Gastroesophageal sphincter (tissue), 4 donors: Measurements from ENCODE around the gene TMEM115. TPM values are rescaled to one million over a fixed set of nuclear protein-coding genes. Genes with fewer than 3 reads are reported as not detected.

ENCODE experiments used
- ATAC-seq: fragments of 150-250 bp; one replicate; pipeline ENCODE4 v1.9.1; 2016; ENCODE audit warnings: mild to moderate bottlenecking, moderate library complexity
- H3K27ac ChIP-seq, 4 donors: fragments of 200-600 bp; sonication (generic) in 3 of 4; 1 replicate in 3 of 4; 2 replicates in 1 of 4; pipeline ENCODE4 v1.5.1; 2016 to 2019
- H3K27me3 ChIP-seq: fragments of 200-600 bp; sonication (generic); one replicate; pipeline ENCODE4 v1.5.1; 2019
- H3K36me3 ChIP-seq, 2 donors: fragments of 200-600 bp; sonication (generic); one replicate each; pipeline ENCODE4 v1.5.1; 2019; ENCODE audit warnings: control low read depth in 1 of 2
- H3K4me1 ChIP-seq, 3 donors: fragments of 200-600 bp; sonication (generic); 1 replicate in 2 of 3; 2 replicates in 1 of 3; pipeline ENCODE4 v1.5.1; 2016 to 2019; ENCODE audit warnings: control low read depth in 2 of 3
- H3K4me3 ChIP-seq, 2 donors: fragments of 200-600 bp; sonication (generic); one replicate each; pipeline ENCODE4 v1.5.1; 2019; ENCODE audit warnings: mild to moderate bottlenecking in 1 of 2, moderate library complexity in 1 of 2
- H3K9me3 ChIP-seq, 3 donors: fragments of 200-600 bp; sonication (generic); one replicate each; pipeline ENCODE4 v1.5.1; 2017 to 2019; ENCODE audit warnings: control low read depth in 2 of 3
- EP300 ChIP-seq: sonication (generic); formaldehyde crosslinking; IDR thresholded peaks from one replicate; pipeline ENCODE4 v1.6.1; 2017; ENCODE audit warnings: antibody characterized with exemption, mild to moderate bottlenecking
- POLR2A ChIP-seq, 2 donors: fragments of 450-650 bp; IDR thresholded peaks; one replicate each; pipeline ENCODE4 v1.6.1; 2017; ENCODE audit warnings: antibody characterized with exemption in 2 of 2, mild to moderate bottlenecking in 2 of 2, moderate library complexity in 1 of 2
- POLR2AphosphoS5 ChIP-seq: sonication (generic); formaldehyde crosslinking; IDR thresholded peaks from one replicate; pipeline ENCODE4 v1.6.1; 2017; ENCODE audit warnings: antibody characterized with exemption
- WGBS, 2 donors: methylation state at CpG; one replicate each; pipeline ENCODE4 v1.1.5; 2018; ENCODE audit warnings: low coverage in 1 of 2; 5-methylcytosine and 5-hydroxymethylcytosine counted together
- total RNA-seq, 4 donors: library from RNA; depleted of rRNA; stranded (reverse); fragments of >200 nt; gene quantifications; one replicate each; pipeline ENCODE4 v1.1.0, GENCODE V29; 2016
- TF ChIP-seq, protein P1 (sequence below), 4 experiments: fragments of 200-600 bp in 2 of 4; fragments of 450-650 bp in 2 of 4; sonication (generic) in 1 of 4; IDR thresholded peaks; one replicate each; pipeline ENCODE4 v1.5.1; 2017 to 2019; ENCODE audit warnings: antibody characterized with exemption in 4 of 4, mild to moderate bottlenecking in 2 of 4, moderate library complexity in 2 of 4

Gene TMEM115
- total RNA-seq, 4 donors from 2014 or later = 41.1 to 66.2 (median 55.7) TPM

DNA sequence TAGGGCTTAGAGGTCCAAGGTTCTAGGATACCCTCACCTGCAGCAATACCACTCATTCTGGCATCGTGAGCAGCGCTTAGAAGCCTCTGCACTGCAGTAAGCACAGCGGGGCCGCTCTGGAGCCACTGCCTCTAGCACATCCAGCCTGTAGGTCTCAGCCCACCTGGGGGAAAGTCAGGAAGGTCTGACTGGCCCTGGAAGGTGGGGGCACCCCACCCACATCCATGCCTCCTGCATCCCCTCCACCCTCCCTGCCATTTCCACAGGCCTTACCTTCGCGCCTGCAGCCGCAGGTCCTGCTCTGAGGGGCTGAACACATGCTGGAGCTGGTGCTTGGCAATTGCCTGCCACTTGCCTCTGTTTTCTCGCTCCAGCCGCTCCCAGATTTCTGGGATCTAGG is 17.8 kb downstream of the TMEM115 start:
- TF ChIP-seq POLR2A (IDR thresholded peaks at IDR 0.05) = no peak
- TF ChIP-seq EP300 = no peak
- TF ChIP-seq, protein P1, sequence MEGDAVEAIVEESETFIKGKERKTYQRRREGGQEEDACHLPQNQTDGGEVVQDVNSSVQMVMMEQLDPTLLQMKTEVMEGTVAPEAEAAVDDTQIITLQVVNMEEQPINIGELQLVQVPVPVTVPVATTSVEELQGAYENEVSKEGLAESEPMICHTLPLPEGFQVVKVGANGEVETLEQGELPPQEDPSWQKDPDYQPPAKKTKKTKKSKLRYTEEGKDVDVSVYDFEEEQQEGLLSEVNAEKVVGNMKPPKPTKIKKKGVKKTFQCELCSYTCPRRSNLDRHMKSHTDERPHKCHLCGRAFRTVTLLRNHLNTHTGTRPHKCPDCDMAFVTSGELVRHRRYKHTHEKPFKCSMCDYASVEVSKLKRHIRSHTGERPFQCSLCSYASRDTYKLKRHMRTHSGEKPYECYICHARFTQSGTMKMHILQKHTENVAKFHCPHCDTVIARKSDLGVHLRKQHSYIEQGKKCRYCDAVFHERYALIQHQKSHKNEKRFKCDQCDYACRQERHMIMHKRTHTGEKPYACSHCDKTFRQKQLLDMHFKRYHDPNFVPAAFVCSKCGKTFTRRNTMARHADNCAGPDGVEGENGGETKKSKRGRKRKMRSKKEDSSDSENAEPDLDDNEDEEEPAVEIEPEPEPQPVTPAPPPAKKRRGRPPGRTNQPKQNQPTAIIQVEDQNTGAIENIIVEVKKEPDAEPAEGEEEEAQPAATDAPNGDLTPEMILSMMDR (IDR thresholded peaks at IDR 0.05) = no peak
- no peak for TF ChIP-seq POLR2AphosphoS5
- no peaks in the 10 kb centered on the region for H3K9me3 ChIP-seq
- no CpG with 5 or more reads among the region's 9 CpGs for WGBS, 2 donors
- no peaks in the 10 kb centered on the region for H3K36me3 ChIP-seq
- ATAC-seq = no peak
- peaks cover 0 to 66% (median 36%) of the 10 kb centered on the region in 3 donors for H3K4me1 ChIP-seq
- H3K27ac ChIP-seq = peak overlapping the region in 3 of 4 donors; percentile 91 to 99 (median 94)
- no peaks in the 10 kb centered on the region for H3K27me3 ChIP-seq
- H3K4me3 ChIP-seq = peak overlapping the region in 1 of 2 donors; percentile 65

DNA sequence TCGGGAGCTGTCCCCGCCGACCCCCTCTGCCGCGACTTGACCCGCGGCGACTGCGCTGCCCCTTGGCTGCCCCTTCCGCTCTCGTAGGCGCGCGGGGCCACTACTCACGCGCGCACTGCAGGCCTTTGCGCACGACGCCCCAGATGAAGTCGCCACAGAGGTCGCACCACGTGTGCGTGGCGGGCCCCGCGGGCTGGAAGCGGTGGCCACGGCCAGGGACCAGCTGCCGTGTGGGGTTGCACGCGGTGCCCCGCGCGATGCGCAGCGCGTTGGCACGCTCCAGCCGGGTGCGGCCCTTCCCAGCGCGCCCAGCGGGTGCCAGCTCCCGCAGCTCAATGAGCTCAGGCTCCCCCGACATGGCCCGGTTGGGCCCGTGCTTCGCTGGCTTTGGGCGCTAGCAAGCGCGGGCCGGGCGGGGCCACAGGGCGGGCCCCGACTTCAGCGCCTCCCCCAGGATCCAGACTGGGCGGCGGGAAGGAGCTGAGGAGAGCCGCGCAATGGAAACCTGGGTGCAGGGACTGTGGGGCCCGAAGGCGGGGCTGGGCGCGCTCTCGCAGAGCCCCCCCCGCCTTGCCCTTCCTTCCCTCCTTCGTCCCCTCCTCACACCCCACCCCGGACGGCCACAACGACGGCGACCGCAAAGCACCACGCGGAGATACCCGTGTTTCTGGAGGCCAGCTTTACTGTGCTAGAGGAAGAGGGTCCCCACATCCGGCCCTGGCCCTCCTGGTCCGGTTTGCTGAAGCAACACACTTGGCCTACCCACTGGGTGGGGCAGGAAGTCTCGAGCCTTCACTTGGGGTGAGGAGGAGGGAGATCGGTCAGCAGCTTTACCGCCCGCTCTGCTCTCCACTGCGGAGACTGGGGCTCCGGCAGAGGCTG is 18.6 kb downstream of the TMEM115 start, which contains the start of gene RASSF1:
TSS of gene RASSF1 (minus strand) at position 389 of the 882 bp plus-strand sequence. CDS start at position 358, 31 bp downstream.
- Histone ChIP-seq H3K27me3 (no peaks in the 10 kb centered on the region), H3K4me3 (peak within 1 kb of the TSS; percentile 27 to 65), H3K36me3 (no peaks in the 10 kb centered on the region), H3K4me1 (peaks cover 0 to 70% (median 38%) of the 10 kb centered on the region in 3 donors), H3K27ac (peak within 1 kb of the TSS; percentile 6 to 99 (median 92)), H3K9me3 (no peaks in the 10 kb centered on the region)
- ATAC-seq = peak; percentile 44
- WGBS, 2 donors = no CpG with 5 or more reads among the region's 85 CpGs
- TF ChIP-seq POLR2AphosphoS5 = peak; percentile 11
- TF ChIP-seq POLR2A (IDR thresholded peaks at IDR 0.05) = peak; percentile 79 to 85
- no peak for TF ChIP-seq EP300
- TF ChIP-seq, protein P1 (IDR thresholded peaks at IDR 0.05) = no peak

GRCh38 chr3:50340147-50340447 is 19.2 kb downstream of the TMEM115 start:
- H3K27ac ChIP-seq = peak overlapping the region; percentile 6 to 99 (median 92)
- no peaks in the 10 kb centered on the region for H3K27me3 ChIP-seq
- TF ChIP-seq POLR2AphosphoS5 = no peak
- TF ChIP-seq EP300 = no peak
- TF ChIP-seq, protein P1 (IDR thresholded peaks at IDR 0.05) = no peak
- no peak for TF ChIP-seq POLR2A (IDR thresholded peaks at IDR 0.05)
- peaks cover 0 to 70% (median 38%) of the 10 kb centered on the region in 3 donors for H3K4me1 ChIP-seq
- H3K36me3 ChIP-seq = no peaks in the 10 kb centered on the region
- peak overlapping the region; percentile 27 to 65 for H3K4me3 ChIP-seq
- H3K9me3 ChIP-seq = no peaks in the 10 kb centered on the region
- ATAC-seq = no peak
- 40 to 44% methylated on average over 1 to 5 of the region's 9 CpGs for WGBS, 2 donors

GRCh38 chr3:50339485-50340146 is 19.7 kb downstream of the TMEM115 start:
- no peaks in the 10 kb centered on the region for H3K9me3 ChIP-seq
- H3K36me3 ChIP-seq = peaks cover 0 to 3% of the 10 kb centered on the region in 2 donors
- peaks cover 0 to 72% (median 43%) of the 10 kb centered on the region in 3 donors for H3K4me1 ChIP-seq
- TF ChIP-seq EP300 (no peak), POLR2A (IDR thresholded peaks at IDR 0.05) (no peak), POLR2AphosphoS5 (no peak)
- TF ChIP-seq, protein P1 (IDR thresholded peaks at IDR 0.05) = no peak
- H3K4me3 ChIP-seq = peak overlapping the region in 1 of 2 donors; percentile 65
- peak overlapping the region in 3 of 4 donors; percentile 91 to 99 (median 94) for H3K27ac ChIP-seq
- WGBS, 2 donors = 74 to 100% methylated on average over 4 to 6 of the region's 14 CpGs
- no peaks in the 10 kb centered on the region for H3K27me3 ChIP-seq
- no peak for ATAC-seq
